Measurements from ENCODE around the gene MTHFR.

MTHFR gene

DNA sequence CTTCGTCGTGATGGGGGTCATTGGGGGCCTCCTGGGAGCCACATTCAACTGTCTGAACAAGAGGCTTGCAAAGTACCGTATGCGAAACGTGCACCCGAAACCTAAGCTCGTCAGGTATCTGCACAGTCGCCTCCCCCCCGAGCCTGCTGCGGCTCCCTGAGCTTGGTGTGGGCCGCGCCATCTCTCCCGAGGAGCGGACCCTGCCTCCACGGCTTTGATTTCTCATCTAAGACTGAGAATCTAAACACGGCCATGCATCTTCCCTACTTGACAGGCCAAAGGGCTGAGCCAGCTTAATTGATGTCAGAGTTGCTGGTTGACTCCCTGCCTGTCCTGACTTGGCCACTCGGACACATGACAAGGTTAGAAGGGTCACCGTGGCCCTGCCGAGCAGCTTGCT is 22.7 kb upstream of the MTHFR start:
- H3K4me3 ChIP-seq (ENCODE audit: low read depth, low read length): no peak overlapping the region

DNA sequence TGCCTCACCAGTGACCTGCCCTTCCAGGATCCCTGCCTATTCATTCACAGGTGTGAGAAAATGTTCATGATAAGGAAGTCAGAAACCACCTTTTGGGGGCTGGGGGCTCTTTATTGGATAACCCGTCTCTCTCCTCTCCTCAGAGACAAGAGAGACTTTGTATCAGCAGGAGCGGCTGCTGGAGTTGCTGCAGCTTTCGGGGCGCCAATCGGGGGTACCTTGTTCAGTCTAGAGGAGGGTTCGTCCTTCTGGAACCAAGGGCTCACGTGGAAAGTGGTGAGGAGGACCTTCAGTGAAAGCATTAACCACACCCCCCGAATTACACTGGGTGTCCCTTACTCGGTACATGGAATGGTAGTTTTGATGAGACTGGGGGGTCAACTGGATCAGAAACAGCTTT is 21.2 kb upstream of the MTHFR start:
- Histone ChIP-seq H3K9ac (ENCODE audit: low read depth, low read length) (no peak overlapping the region), H3K27ac (ENCODE audit: low read depth, low read length) (no peak overlapping the region), H3K9me3 (ENCODE audit: control insufficient read depth, insufficient read depth, low read length) (no peaks in the 10 kb centered on the region), H3K27me3 (ENCODE audit: control insufficient read depth, insufficient read depth, low read length) (no peaks in the 10 kb centered on the region), H3K36me3 (ENCODE audit: control insufficient read depth, insufficient read depth, low read length) (peaks cover 85% of the 10 kb centered on the region), H3K4me1 (ENCODE audit: control insufficient read depth, insufficient read depth, low read length) (no peaks in the 10 kb centered on the region), H3K4me3 (ENCODE audit: low read depth, low read length) (no peak overlapping the region)

More for the DNA sequence above, 22.7 kb upstream of the MTHFR start:
- Histone ChIP-seq H3K4me1 (ENCODE audit: control insufficient read depth, insufficient read depth, low read length) (no peaks in the 10 kb centered on the region), H3K9ac (ENCODE audit: low read depth, low read length) (no peak overlapping the region), H3K27ac (ENCODE audit: low read depth, low read length) (no peak overlapping the region), H3K27me3 (ENCODE audit: control insufficient read depth, insufficient read depth, low read length) (no peaks in the 10 kb centered on the region), H3K36me3 (ENCODE audit: control insufficient read depth, insufficient read depth, low read length) (peaks cover 88% of the 10 kb centered on the region), H3K9me3 (ENCODE audit: control insufficient read depth, insufficient read depth, low read length) (no peaks in the 10 kb centered on the region)

- Histone ChIP-seq H3K27me3 (ENCODE audit: control insufficient read depth, insufficient read depth, low read length) (no peaks in the 10 kb centered on the region), H3K4me1 (ENCODE audit: control insufficient read depth, insufficient read depth, low read length) (no peaks in the 10 kb centered on the region), H3K4me3 (ENCODE audit: low read depth, low read length) (no peak overlapping the region), H3K27ac (ENCODE audit: low read depth, low read length) (no peak overlapping the region), H3K9me3 (ENCODE audit: control insufficient read depth, insufficient read depth, low read length) (no peaks in the 10 kb centered on the region), H3K36me3 (ENCODE audit: control insufficient read depth, insufficient read depth, low read length) (peaks cover 88% of the 10 kb centered on the region), H3K9ac (ENCODE audit: low read depth, low read length) (no peak overlapping the region)
Measured at GRCh38 chr1:11825131-11825530, 19.4 kb upstream of the MTHFR start.

DNA sequence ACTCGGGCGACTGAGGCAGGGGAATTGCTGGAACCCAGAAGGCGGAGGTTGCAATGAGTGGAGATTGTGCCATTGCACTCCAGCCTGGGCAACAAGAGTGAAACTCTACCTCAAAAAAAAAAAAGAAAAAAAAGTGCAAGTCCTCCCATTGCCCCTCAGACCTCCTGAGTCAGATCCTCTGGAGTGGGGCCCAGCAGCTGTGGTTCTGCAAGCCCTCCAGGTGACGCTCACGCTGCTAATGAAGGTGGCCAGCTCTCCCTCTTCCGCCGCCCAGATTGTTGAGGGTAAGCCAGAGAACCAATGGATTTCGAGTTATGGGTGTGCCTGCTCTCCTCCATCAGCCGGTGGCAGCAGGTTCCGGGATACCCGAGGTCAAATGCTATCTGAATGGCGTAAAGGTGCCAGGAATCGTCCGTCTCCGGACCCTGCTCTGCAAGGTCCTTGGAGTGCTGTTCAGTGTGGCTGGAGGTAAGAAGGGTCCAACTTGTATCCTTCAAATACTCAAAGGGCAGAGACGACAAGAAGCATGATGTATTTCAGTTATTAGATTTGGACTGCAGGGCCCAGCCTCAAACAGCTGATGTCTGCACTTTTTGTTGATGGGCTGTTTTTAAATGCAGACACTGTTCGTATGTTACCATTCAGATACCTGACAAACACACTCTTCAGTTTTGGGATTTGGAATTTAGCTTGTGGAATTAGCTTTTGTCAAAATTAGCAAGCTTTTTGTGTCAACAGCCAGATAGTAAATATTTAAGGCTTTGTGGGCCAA is 17.8 kb upstream of the MTHFR start:
- H3K9me3 ChIP-seq (ENCODE audit: control insufficient read depth, insufficient read depth, low read length): no peaks in the 10 kb centered on the region
- no peak overlapping the region for H3K9ac ChIP-seq (ENCODE audit: low read depth, low read length)
- no peaks in the 10 kb centered on the region for H3K27me3 ChIP-seq (ENCODE audit: control insufficient read depth, insufficient read depth, low read length)
- no peak overlapping the region for H3K4me3 ChIP-seq (ENCODE audit: low read depth, low read length)
- H3K27ac ChIP-seq (ENCODE audit: low read depth, low read length): no peak overlapping the region
- peaks cover 89% of the 10 kb centered on the region for H3K36me3 ChIP-seq (ENCODE audit: control insufficient read depth, insufficient read depth, low read length)
- H3K4me1 ChIP-seq (ENCODE audit: control insufficient read depth, insufficient read depth, low read length): no peaks in the 10 kb centered on the region

GRCh38 chr1:11822091-11822490 is 16.3 kb upstream of the MTHFR start:
- peaks cover 89% of the 10 kb centered on the region for H3K36me3 ChIP-seq (ENCODE audit: control insufficient read depth, insufficient read depth, low read length)
- H3K27ac ChIP-seq (ENCODE audit: low read depth, low read length): no peak overlapping the region

DNA sequence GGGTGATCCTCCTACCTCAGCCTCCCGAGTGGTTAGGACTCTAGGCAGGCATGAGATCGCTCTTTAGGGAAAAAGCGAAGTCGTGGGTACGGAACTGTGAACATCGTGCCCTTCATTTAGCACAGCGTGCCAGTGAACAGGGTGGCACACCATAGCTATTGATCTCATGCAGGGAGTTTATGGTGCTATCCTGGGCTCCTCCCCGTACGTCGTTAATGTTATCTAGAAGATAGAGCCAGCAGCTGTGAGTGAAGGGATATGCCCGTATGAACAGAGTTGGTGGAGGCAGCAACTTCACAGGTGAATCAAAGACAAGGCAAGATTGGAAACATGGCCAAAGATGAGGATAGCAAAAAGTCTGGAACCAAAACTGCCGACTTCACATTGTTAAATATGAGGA is 11.4 kb upstream of the MTHFR start:
- Histone ChIP-seq H3K4me1 (ENCODE audit: control insufficient read depth, insufficient read depth, low read length) (no peaks in the 10 kb centered on the region), H3K4me3 (ENCODE audit: low read depth, low read length) (no peak overlapping the region), H3K36me3 (ENCODE audit: control insufficient read depth, insufficient read depth, low read length) (peaks cover 81% of the 10 kb centered on the region), H3K9me3 (ENCODE audit: control insufficient read depth, insufficient read depth, low read length) (no peaks in the 10 kb centered on the region), H3K27me3 (ENCODE audit: control insufficient read depth, insufficient read depth, low read length) (no peaks in the 10 kb centered on the region), H3K9ac (ENCODE audit: low read depth, low read length) (no peak overlapping the region), H3K27ac (ENCODE audit: low read depth, low read length) (no peak overlapping the region)

More at GRCh38 chr1:11822091-11822490, 16.3 kb upstream of the MTHFR start:
- Histone ChIP-seq H3K27me3 (ENCODE audit: control insufficient read depth, insufficient read depth, low read length) (no peaks in the 10 kb centered on the region), H3K4me1 (ENCODE audit: control insufficient read depth, insufficient read depth, low read length) (no peaks in the 10 kb centered on the region), H3K9ac (ENCODE audit: low read depth, low read length) (no peak overlapping the region), H3K4me3 (ENCODE audit: low read depth, low read length) (no peak overlapping the region), H3K9me3 (ENCODE audit: control insufficient read depth, insufficient read depth, low read length) (no peaks in the 10 kb centered on the region)

DNA sequence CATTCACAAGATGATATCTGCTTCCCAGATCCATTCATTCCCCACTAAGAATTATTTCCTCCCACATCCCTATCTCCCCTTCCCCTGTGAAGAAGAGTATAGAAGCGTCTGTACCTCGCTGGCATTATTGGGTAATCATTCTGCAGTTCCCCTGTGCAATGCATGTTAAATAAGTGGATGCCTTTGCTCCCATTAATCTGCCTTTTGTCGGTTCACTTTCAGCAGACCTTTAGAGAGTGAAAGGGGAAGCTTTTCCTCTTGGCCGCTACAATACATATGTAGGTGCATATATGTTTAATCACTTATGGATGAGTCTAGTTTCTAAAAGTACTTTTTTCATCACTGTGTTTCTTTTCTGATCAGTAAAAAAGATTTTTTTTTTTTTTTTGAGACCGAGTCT is 7.3 kb upstream of the MTHFR start:
- Histone ChIP-seq H3K36me3 (ENCODE audit: control insufficient read depth, insufficient read depth, low read length) (peaks cover 83% of the 10 kb centered on the region), H3K4me1 (ENCODE audit: control insufficient read depth, insufficient read depth, low read length) (no peaks in the 10 kb centered on the region), H3K4me3 (ENCODE audit: low read depth, low read length) (no peak overlapping the region), H3K9ac (ENCODE audit: low read depth, low read length) (no peak overlapping the region), H3K9me3 (ENCODE audit: control insufficient read depth, insufficient read depth, low read length) (no peaks in the 10 kb centered on the region), H3K27me3 (ENCODE audit: control insufficient read depth, insufficient read depth, low read length) (no peaks in the 10 kb centered on the region), H3K27ac (ENCODE audit: low read depth, low read length) (no peak overlapping the region)

DNA sequence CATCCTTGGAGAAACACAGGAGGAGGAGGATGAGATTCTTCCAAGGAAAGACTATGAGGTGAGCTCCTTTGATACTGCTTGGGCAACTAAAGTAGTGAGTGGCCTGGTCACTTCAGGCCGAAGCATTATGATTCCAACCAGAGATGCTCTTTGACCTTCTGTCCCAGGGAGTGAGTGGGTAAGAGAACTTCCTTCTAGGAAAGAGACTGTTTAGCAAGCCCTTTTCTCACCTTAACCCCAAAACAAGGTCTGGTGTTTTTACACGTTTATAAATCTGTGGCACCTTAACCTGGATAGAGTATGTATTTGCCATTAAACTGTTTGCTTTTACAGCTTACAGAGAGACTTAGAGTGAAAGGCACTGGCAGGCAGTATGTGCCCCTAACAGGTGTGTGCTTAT is 1.4 kb upstream of the MTHFR start:
- H3K9ac ChIP-seq (ENCODE audit: low read depth, low read length): no peak overlapping the region
- H3K27me3 ChIP-seq (ENCODE audit: control insufficient read depth, insufficient read depth, low read length): no peaks in the 10 kb centered on the region
- no peaks in the 10 kb centered on the region for H3K9me3 ChIP-seq (ENCODE audit: control insufficient read depth, insufficient read depth, low read length)
- peak overlapping the region; percentile 91 for H3K4me3 ChIP-seq (ENCODE audit: low read depth, low read length)
- H3K27ac ChIP-seq (ENCODE audit: low read depth, low read length): no peak overlapping the region
- H3K4me1 ChIP-seq (ENCODE audit: control insufficient read depth, insufficient read depth, low read length): peaks cover 31% of the 10 kb centered on the region
- H3K36me3 ChIP-seq (ENCODE audit: control insufficient read depth, insufficient read depth, low read length): peaks cover 50% of the 10 kb centered on the region

GRCh38 chr1:11806307-11806936 is 658 bp upstream of the MTHFR start:
- peaks cover 33% of the 10 kb centered on the region for H3K4me1 ChIP-seq (ENCODE audit: control insufficient read depth, insufficient read depth, low read length)

DNA sequence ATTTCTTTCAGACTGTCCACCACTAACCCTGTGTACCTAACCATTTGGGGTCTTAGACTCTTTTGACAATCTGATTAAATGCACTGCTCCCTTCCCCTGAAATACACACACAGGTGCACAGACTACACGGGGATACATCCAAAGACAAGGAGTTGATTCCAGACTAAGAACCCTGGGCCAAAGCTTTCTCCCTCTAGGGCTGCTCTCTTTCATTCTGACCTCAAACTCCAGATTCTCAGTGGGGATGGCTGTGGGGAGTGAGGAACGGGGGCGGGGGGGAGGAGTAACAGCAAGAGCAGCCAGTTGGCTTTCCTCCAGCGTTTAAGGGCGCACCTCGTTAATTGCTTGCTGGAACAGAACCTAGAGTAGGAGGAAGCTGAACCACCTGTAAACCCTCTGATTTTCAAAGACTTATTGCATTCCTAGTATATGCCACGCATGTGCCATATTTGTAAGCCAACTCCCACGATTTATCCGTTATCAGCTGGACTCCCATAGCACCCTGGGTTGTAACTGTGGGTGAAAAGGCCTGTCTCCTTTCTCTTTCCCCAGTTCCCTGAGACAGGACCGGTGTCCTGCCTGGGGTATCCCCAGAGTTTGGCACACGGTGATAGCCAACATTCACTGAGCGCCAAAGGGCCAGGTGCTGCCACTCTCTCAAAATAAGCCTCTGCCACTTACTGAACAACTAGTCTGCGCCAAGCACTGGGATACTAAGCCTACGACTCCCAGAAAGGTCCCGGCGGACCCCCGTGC is 920 bp downstream of the MTHFR start:
- H3K9ac ChIP-seq (ENCODE audit: low read depth, low read length): peak overlapping the region; percentile 76
- H3K4me1 ChIP-seq (ENCODE audit: control insufficient read depth, insufficient read depth, low read length): peaks cover 33% of the 10 kb centered on the region
- peak overlapping the region; percentile 97 for H3K27ac ChIP-seq (ENCODE audit: low read depth, low read length)
- peak overlapping the region; percentile 91 for H3K4me3 ChIP-seq (ENCODE audit: low read depth, low read length)
- no peaks in the 10 kb centered on the region for H3K9me3 ChIP-seq (ENCODE audit: control insufficient read depth, insufficient read depth, low read length)
- peaks cover 47% of the 10 kb centered on the region for H3K36me3 ChIP-seq (ENCODE audit: control insufficient read depth, insufficient read depth, low read length)
- H3K27me3 ChIP-seq (ENCODE audit: control insufficient read depth, insufficient read depth, low read length): no peaks in the 10 kb centered on the region

More at GRCh38 chr1:11806307-11806936, 658 bp upstream of the MTHFR start:
- no peaks in the 10 kb centered on the region for H3K27me3 ChIP-seq (ENCODE audit: control insufficient read depth, insufficient read depth, low read length)
- H3K27ac ChIP-seq (ENCODE audit: low read depth, low read length): peak overlapping the region; percentile 97
- peaks cover 45% of the 10 kb centered on the region for H3K36me3 ChIP-seq (ENCODE audit: control insufficient read depth, insufficient read depth, low read length)
- H3K9me3 ChIP-seq (ENCODE audit: control insufficient read depth, insufficient read depth, low read length): no peaks in the 10 kb centered on the region
- peak overlapping the region; percentile 91 for H3K4me3 ChIP-seq (ENCODE audit: low read depth, low read length)
- peak overlapping the region; percentile 38; the same call in 1 of the 2 replicates for H3K9ac ChIP-seq (ENCODE audit: low read depth, low read length)

Data from HUES48 (cell line).